ENCODE results near the gene SKIC8.

SKIC8 gene

DNA sequence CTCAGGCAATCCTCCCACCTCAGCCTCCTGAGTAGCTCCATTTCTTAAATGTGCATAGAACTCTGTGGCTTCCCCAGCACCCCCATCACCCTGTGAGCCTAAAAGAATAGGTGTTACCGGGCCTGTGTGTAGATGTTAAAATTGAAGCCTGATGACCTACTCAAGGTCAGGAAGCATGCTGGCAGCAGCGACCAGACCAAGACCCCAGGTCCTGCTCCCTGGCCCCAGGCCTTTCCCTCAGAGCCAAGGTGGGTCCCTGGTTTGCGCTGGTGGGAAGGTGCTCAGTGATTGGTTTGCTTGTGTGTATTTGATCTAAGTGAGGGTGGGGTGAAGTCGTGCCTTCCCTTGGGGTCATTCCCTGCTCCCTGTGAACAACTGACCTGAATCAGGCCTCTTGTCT is 22.4 kb upstream of the SKIC8 start:
- no peak for DNase-seq (ENCODE audit: low read depth in 2 of 2)

DNA sequence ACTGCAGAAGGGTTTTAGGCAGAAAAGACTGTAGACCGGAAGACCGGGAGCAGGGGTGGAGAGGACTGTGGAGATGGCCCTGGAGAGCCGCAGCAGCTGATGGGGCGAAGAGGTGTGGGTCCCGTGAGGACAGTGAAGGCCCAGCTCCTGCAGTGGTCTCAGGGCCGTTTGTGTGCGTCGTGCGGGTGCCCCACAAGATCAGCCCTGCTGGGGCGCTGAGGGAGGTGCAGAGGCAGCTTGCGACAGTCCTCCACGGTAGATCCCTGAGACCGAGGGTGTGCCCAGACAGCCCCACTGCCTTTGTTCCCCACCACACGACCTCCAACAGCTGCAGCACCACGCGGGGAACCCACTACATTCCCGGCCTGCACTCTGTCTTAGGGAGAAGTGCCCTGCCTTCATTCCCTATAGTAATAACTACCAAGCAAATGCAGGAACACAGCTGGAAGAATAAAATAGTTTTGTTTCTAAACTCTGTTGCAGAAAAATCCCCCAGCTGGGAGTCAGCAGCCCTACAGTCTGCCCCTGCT is 21.7 kb upstream of the SKIC8 start:
- DNase-seq (ENCODE audit: low read depth in 2 of 2), result no peak

DNA sequence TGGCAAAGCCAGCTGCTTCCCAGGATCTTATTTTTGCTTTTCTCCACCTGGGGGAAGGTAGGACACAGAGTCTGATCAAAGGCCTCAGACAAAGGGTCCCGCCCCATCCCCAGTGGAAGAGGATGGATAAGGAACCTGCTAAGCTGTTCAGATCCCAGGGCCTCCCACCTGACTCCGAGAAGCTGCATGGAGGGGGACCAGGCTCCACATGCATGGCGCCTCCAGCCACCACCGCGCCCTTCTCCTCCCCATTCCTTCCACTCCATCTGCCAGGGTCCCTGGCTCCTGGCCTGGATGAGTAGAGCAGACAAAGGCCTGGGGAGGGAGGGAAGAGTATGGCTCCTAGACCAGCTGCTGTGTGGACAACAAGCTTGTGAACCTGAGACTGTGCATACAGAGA is 20.8 kb upstream of the SKIC8 start:
- DNase-seq (ENCODE audit: low read depth in 2 of 2), result no peak

DNA sequence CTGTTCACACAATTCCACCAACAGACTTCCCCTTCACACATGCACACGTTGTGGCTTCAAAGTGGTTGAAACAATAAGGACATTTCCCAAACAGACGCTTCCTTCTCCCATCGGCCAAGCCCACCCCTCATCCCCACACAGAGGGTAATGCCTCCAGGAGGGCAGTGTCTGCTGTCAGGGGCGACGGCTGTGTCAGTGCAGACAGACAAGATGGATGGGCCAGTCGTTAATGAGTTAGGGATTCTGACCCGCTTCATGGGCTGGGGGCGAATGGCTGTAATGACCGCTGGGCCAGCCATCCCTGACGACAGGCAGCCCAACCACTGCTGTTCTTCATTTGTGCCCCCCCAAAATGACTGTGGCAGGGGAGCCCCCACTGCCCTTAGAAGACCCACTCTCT is 20.2 kb upstream of the SKIC8 start:
- no peak for DNase-seq (ENCODE audit: low read depth in 2 of 2)

DNA sequence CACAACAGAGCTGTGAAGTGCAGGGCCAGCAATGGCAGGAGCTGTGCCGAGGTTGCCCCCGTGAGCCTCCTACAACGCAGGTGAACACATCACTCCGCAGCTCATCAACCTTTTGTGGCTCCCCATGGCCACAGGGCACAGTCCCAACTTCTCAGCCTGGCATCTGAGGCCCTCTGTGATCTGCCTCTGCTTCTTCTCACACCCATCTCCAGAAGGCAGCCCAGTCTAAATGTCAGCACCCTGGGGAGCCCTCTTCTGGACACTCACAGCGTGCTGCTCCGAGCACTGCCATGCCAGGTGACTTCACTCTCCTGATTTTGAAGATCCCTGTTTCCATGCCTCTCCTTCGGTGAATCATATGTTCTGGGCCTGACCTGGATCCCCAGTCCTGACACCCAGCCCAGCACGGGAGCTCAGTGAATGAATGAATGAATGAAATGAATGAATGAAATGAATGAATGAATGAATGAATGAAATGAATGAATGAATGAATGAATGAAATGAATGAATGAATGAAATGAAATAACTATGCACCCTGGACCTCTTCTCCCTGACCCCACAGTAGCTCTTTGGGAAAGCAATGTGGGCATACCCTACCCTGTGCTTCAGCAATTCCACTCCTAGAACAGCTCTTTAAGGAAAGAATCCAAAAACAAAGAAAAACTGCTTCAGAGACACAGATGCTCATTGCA is 17.9 kb upstream of the SKIC8 start:
- no peak for DNase-seq (ENCODE audit: low read depth in 2 of 2)

DNA sequence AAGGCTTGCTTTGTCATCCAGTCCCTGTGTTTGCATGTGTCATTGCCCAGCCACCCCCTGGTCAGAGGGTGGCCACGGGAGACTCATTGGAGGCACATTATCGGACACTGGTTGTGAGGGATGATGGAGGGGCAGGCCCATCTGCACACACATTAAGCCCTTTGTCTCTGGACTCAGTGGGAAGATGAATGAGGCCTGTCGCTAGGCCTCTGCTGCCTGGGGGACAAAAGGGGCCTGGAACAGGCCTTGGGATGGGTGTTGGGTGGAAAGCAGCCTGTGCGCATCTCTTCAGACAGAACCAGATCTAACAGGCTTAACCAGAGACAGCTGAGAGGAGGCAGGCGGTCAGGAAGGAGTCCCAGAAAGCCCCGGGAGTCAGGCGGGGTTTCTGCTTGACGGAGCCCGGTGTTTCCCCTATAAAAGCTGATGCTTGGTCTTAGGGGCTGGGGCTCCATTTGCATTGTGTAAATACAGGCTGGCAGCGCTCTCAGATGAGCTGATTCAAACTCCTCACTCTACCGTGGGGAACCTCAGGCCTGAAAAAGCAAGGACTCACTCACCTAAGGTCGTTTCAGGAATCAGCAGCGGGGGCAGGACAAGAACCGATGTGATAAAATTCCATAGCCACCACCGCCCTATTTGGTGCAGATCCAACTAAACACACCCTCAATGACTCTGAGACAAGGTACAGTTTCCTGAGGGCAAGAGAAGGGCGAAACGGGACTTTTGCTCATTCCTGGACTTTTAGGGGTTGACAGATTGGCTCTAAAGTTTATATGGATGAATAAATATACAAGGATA is 17.1 kb upstream of the SKIC8 start:
- no peak for DNase-seq (ENCODE audit: low read depth in 2 of 2)

DNA sequence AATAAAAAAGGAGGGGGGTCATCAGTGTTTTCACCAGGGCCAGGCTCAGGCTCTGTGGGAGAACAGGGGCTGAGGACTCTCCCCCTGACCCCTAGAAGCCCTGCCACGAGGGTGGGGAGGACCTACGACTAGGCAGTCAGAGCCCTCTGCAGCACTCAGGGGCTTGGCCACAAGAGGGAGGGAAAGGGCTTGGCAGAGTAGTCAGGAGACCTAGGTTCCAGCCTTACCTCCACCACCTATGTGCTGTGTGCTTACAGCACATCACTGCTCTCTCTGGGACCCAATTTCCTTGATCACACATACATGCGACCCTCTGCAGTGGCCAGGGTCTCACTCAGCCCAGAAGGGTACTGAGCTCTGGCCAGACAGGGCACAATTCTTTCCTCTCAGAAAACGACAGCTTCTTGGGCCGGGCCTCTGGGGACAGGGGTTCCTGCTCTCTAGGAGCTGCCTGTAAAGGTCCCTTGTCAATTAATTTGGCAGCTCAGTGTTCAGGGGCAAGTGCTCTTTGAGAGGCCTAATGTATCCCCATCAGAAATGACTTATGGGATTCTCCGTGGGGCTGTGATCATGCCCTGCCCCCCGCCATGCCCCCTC is 16.4 kb upstream of the SKIC8 start:
- DNase-seq (ENCODE audit: low read depth in 2 of 2), result no peak

DNA sequence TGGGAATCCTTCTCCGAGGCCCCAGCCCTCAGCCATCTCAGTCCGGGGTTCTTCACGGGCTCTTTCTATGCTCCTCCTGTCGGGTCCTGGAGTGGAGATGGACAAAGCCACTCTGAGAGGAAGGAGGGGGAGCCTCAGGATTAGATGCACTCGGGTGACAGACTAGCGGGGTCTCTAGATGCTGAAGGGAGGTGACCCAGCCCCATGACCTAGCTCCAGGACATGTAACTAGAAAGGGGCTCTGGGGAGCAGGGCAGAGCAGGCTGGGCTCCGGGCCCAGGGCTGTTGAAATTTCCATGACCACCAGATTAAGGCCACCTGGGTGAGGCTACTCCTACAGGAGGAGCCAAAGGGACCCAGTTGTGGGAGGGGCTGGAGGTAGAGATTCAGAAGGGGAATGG is 14.8 kb upstream of the SKIC8 start:
- no peak for DNase-seq (ENCODE audit: low read depth in 2 of 2)

DNA sequence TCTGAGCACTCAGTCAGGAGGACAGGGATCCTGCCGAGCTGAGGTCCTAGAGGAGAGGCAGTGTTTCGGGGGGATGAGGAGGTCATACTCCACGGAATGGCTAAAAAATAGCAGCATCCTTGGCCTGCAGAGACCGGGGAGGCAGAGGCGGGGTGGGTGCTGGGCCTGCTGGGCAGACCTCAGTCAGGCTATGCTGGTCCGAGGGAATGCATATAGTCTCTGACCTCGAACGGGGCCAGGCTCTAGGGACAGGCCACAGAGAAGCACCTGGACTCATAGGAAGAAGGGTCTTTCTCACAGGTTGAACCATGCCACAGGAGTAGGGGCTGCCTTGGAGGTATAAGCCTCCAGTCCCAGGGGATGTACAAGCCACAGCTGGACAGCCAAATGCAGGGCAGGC is 14.0 kb upstream of the SKIC8 start:
- no peak for DNase-seq (ENCODE audit: low read depth in 2 of 2)

DNA sequence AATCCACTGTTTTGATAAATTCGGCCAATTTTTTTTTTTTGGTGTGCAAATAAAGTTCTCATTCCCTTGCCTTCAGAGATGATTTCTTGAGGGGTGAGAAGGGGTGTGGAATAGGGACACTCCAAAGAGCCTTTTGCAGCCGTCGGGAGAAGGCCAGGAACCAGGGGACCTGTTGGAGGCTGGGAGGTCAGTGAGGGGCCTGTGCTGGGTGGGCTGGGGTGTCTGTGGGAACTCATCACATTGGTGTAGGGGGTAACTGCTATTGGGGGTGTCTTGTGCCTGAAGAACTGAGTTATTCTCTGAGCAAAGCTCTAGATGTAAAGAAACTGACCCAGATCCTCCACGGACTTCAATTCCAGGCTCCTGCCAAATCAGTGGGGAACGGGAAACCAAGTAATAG is 13.5 kb upstream of the SKIC8 start:
- no peak for DNase-seq (ENCODE audit: low read depth in 2 of 2)

DNA sequence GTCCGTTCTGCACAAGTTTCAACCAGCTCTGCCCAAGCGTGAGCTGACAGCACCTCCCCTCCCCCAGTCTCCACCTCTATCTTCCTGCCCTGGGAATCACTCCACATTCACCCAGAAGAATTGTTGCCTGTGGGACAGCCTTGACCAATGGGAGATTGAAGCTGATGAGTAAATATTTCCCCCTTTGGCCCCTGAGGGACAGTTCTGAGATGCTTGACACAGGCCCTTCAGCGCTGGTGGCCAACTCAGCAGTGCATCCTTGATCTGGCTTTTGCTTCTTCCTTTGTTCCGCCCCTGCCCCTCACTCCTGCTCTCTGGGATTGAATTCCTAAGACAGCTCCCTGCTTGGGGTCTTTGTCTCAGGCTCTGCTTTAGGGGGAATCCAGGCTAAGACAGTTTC is 13.1 kb upstream of the SKIC8 start:
- no peak for DNase-seq (ENCODE audit: low read depth in 2 of 2)

DNA sequence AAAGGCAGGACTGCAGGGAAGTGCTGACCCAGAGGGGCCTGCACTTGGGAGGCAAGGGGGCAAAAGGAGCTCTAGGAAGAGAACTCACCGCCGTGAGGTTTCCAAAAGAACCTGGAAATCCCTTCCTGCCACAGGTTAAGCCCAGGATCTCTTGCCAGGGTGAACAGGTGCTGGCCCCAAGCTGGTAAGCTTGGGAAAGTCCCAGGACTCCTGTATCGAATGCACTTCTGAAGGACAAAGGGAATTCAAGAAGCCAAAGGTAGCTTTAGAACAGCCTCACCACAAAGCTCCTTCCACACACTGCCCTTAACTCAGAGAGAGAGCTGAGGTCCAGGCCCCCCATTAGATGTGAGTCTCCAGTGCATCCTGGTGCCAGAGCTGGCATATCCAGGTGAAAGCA is 11.9 kb upstream of the SKIC8 start:
- DNase-seq (ENCODE audit: low read depth in 2 of 2), result no peak

DNA sequence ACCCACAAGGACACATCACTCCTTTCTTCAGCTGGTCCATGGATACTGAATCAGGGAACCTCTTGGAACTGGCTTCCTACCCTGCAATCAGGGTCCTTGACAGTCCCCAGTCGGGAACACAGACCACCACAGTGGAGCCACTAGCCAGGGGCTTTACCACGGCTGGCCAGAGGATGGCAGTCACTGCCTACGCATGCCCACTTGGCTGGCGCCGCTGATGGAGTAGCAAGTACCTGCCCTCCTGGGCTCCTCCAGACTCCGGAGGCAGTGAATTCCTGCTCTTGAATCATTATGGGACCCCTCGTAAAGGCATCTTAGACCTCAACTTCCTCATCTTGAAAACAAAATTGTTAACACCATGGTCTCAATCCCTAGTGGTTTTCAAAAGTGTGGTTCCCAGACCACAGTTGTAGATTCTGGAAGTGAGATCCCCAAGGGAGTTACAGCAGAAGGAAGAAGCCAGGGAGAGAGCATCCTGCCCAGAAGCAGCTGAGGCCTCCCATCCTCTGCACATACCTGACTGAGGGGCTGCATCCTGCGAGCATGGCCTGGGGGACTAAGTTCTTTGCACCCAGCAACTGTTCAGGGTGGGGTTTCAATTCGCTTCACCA is 9.1 kb upstream of the SKIC8 start:
- peak in 1 of 2 donors; percentile 6 for DNase-seq (ENCODE audit: low read depth in 2 of 2)

DNA sequence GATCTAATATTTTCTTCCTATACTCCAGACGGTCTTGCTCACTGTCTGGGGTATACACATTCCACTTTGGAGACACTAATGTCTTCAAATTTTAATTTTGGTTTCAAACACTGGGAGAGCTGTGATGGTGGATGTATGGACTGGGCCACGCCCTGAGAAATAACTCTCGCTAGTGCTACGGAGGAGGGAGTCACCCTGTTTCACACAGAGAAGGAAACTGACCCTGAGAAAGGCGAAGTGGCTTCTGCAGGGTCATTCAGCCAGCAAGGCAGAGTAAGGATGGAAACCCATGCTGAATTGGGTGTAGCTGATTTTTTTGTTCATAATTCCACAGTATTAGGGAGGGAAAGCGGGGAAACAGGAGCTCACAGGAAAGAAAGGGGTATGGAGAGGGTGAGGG is 8.6 kb upstream of the SKIC8 start:
- no peak for DNase-seq (ENCODE audit: low read depth in 2 of 2)

DNA sequence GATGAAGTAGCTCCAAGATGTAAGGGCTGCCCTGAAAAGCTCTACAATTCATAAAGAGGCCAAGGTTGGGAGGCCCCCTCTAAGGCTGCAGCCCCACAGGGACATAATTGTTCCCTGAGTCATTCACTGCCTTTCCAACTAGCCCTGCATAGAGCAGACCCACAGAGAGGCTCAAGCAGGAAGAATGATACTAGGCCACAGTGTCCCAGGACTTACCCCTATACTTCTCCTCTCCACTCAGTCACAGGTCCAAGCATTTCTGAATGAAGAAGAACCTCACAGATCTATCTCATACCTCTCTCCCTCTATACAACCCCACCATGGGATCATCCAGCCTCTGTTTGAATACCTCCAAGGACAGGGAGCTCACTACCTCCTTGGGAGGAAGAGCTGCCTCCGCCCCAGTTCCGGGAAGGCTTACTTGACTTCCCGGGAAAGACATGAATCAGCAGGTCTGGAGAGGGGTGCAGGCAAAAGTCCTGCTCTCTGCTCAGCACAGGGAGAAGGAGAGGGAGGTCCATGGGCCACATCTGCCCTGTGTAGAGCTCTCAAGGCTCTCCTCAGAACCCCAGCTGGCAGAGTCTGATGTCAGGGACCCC is 6.9 kb upstream of the SKIC8 start:
- no peak for DNase-seq (ENCODE audit: low read depth in 2 of 2)

DNA sequence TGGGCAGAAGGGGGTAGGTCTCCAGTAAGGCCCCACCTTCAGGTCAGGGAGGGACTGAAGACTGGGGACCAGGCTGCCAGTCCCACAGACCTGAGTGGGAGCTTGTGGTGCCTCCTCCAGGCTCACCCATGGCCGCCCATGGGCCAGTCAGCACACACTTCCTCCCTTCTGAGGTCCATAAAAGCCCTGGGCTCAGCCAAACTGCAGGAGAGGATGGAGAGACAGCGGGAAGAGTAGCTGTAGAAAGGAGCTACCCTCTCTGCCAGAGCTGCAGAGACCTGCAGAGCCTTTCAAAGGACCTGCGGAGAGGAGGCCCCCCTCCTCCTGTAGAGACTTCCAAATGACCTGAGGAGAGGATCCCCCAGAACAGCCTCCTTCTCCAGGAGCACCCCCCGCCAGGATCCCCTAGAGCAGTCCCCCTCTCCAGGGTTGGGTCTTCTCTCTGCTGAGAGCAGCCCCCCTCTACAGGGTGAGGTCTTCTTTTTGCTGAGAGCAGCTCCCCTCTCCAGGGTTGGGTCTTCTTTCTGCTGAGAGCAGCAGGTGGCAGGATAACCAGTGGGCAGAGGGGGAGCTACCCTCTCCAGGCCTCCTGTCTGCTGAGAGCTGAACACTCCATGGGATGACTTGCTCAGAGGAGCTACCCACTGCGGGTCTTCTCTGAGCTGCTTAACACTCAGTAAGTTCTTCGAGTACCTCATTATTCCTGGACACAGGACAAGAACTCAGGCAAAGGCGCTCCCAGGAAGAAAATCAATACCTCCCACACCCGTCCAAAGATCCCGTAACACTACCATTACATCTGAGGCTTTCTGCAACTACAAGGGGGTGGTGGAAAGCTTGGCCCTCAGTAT is 5.0 kb upstream of the SKIC8 start:
- DNase-seq (ENCODE audit: low read depth in 2 of 2), result no peak

DNA sequence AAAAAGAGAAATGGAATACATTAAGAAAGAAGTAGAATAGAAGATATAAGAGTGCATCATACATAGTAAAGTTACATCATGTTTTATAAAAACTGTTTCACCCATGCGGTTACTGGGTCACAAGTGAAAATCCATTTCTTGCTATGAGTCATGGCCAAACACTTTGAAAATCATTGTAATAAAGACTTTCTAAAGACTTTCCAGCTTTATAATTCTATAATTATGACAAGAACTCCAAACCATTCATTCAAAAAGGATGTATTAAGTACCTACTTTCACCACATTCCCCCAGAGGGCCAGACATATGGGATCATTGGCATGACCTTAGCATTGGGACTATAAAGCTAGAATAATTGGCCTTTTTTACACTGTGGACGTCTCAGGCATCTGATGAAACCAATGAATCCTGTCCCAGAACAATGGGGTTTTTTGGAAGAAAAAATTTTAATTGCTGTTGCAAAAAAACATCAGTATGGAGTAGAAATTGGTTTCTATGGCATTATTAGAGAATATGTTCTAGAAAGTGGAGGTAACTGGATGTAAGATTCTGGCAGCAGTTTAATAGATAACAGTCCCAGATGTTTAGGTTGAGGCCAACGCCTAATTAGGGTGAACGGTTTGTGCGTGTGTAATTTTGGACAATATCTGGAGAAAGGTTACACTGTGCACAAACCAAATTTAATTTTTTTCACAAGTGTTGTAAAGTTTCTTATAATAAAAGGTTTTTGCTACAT is 3.3 kb upstream of the SKIC8 start:
- DNase-seq (ENCODE audit: low read depth in 2 of 2), result no peak

DNA sequence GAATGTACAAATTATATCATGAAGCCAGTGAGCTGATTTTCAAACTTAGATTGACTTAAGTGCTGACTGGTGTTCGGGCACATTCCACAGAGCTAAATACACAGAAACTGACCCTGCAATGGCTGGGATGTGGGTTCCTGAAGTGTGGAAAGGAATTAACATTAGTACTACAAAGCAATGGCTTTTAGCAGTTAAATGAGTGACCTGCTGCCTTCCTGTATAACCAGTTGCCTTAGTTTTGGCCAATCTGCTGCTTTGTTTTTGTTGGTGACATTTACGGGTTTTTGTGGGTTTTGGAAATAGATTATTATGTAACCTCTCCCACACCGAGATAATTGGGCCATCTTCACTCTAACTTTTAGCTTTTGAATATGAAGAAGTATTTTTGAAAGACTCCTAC is 2.4 kb upstream of the SKIC8 start:
- no peak for DNase-seq (ENCODE audit: low read depth in 2 of 2)

DNA sequence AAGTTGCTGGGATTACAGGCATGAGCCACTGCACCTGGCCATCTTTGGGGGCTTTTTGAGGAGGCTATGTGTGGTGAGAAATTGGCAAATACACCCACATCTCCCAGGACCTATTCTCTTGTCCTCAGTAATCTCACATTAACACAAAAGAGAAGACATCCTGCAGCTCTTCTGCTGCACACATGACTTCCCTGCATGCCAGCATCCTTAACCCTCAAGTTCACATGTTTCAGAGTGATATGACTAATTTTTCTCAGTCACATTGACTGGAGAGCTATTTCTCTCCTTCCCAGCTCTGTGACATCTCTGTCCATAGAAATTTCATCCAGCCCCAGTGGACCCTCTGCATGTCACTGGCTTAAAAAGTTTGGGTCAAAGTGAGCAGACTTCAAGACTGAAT is 1.9 kb upstream of the SKIC8 start:
- no peak for DNase-seq (ENCODE audit: low read depth in 2 of 2)

DNA sequence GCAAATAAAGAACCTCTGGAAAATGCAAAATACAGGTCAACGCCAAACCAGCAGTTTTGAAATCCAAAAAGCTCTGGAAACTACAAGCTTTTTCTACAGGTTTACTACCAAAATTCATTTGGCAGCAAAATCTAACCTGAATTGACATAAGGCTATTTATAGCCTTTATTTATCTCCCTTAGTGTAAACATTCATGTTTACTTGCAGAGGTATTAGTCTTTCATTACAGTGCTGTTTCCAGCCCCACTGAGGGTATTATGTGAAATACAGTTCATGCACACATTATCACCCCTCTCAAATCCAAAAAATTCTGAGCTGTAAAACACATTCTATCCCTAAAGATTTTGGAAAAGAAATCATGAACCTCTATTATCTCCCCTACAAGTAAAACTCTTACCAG is 7.2 kb downstream of the SKIC8 start:
- DNase-seq (ENCODE audit: low read depth in 2 of 2), result no peak

DNA sequence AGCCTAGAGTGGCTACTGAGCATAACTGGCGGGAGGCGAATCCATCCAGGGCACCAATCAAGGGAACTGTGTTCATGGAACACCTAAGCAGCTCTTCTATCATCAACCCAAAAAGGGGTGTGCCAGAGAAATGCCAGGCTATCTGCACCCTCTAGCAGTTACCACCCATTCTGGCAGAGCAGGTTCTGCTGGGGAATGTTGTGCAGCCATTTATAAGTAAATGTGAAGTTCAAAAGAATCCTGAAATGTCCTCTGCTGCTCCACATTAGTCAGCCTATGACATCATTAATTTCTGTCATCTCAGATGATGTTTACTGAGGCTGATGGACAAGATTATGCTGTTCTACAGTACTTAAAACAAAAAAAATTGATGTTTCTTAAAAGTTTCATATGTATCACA is 7.7 kb downstream of the SKIC8 start:
- no peak for DNase-seq (ENCODE audit: low read depth in 2 of 2)
